ENCODE data around the gene SPINK8.

DNA sequence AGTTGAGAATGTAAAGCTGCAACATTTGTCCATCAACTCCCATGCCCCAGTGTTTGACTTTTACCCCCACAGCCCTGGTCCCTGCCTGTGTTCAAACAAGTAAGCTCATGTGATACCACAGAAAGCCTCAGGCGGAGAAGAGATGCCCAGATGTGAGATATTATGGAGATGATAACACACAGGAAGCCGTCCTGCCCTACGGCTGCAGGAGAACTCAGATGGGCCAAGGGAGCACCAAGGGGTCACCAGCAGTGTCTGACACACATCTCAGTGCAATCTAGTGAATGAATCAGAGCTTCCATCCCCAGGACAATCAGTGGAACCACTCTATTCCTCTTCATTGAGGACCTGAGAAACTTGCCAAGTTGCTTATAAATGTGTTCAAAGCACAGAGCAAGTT, 14.0 kb upstream of the SPINK8 start:
- no peak for TF ChIP-seq POLR2A (IDR thresholded peaks at IDR 0.05)
- no peak for TF ChIP-seq POLR2AphosphoS5 (IDR thresholded peaks at IDR 0.05)
- TF ChIP-seq, protein P1, sequence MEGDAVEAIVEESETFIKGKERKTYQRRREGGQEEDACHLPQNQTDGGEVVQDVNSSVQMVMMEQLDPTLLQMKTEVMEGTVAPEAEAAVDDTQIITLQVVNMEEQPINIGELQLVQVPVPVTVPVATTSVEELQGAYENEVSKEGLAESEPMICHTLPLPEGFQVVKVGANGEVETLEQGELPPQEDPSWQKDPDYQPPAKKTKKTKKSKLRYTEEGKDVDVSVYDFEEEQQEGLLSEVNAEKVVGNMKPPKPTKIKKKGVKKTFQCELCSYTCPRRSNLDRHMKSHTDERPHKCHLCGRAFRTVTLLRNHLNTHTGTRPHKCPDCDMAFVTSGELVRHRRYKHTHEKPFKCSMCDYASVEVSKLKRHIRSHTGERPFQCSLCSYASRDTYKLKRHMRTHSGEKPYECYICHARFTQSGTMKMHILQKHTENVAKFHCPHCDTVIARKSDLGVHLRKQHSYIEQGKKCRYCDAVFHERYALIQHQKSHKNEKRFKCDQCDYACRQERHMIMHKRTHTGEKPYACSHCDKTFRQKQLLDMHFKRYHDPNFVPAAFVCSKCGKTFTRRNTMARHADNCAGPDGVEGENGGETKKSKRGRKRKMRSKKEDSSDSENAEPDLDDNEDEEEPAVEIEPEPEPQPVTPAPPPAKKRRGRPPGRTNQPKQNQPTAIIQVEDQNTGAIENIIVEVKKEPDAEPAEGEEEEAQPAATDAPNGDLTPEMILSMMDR (IDR thresholded peaks at IDR 0.05) = no peak

Measured in suprapubic skin (tissue), 4 donors.